ENCODE measurements around the gene NPFF.
A peak's percentile ranks its signal among the peaks of the same experiment; 100 is the strongest.

Gene NPFF

GRCh38 chr12:53467082-53467481 is 40.2 kb downstream of the NPFF start:
- Histone ChIP-seq H3K4me1 (ENCODE audit: control insufficient read depth, insufficient read depth, low read length) (peaks cover 6% of the 10 kb centered on the region), H3K27ac (ENCODE audit: low read depth, low read length) (no peak overlapping the region), H3K9ac (ENCODE audit: low read length) (no peak overlapping the region)

GRCh38 chr12:53466640-53467039 is 40.6 kb downstream of the NPFF start:
- peaks cover 100% of the 10 kb centered on the region for H3K36me3 ChIP-seq (ENCODE audit: control insufficient read depth, insufficient read depth, low read length)
- no peak overlapping the region for H3K27ac ChIP-seq (ENCODE audit: low read depth, low read length)
- H3K27me3 ChIP-seq (ENCODE audit: control insufficient read depth, insufficient read depth, low read length) = no peaks in the 10 kb centered on the region
- H3K4me1 ChIP-seq (ENCODE audit: control insufficient read depth, insufficient read depth, low read length) = peaks cover 6% of the 10 kb centered on the region
- H3K9ac ChIP-seq (ENCODE audit: low read length) = no peak overlapping the region
- no peak overlapping the region for H3K4me3 ChIP-seq (ENCODE audit: low read depth, low read length)
- H3K9me3 ChIP-seq (ENCODE audit: control insufficient read depth, insufficient read depth, low read depth, low read length) = no peaks in the 10 kb centered on the region

More at GRCh38 chr12:53467082-53467481, 40.2 kb downstream of the NPFF start:
- H3K4me3 ChIP-seq (ENCODE audit: low read depth, low read length) = no peak overlapping the region
- H3K27me3 ChIP-seq (ENCODE audit: control insufficient read depth, insufficient read depth, low read length) = no peaks in the 10 kb centered on the region
- peaks cover 100% of the 10 kb centered on the region for H3K36me3 ChIP-seq (ENCODE audit: control insufficient read depth, insufficient read depth, low read length)
- H3K9me3 ChIP-seq (ENCODE audit: control insufficient read depth, insufficient read depth, low read depth, low read length) = no peaks in the 10 kb centered on the region

- H3K36me3 ChIP-seq (ENCODE audit: control insufficient read depth, insufficient read depth, low read length) = peaks cover 100% of the 10 kb centered on the region
- H3K4me3 ChIP-seq (ENCODE audit: low read depth, low read length) = no peak overlapping the region
- H3K9me3 ChIP-seq (ENCODE audit: control insufficient read depth, insufficient read depth, low read depth, low read length) = no peaks in the 10 kb centered on the region
- no peaks in the 10 kb centered on the region for H3K27me3 ChIP-seq (ENCODE audit: control insufficient read depth, insufficient read depth, low read length)
- H3K27ac ChIP-seq (ENCODE audit: low read depth, low read length) = no peak overlapping the region
- peaks cover 6% of the 10 kb centered on the region for H3K4me1 ChIP-seq (ENCODE audit: control insufficient read depth, insufficient read depth, low read length)
- H3K9ac ChIP-seq (ENCODE audit: low read length) = no peak overlapping the region
Observed at GRCh38 chr12:53465679-53466078, 41.6 kb downstream of the NPFF start.

- Histone ChIP-seq H3K9ac (ENCODE audit: low read length) (no peak overlapping the region), H3K27me3 (ENCODE audit: control insufficient read depth, insufficient read depth, low read length) (no peaks in the 10 kb centered on the region), H3K9me3 (ENCODE audit: control insufficient read depth, insufficient read depth, low read depth, low read length) (no peaks in the 10 kb centered on the region), H3K4me1 (ENCODE audit: control insufficient read depth, insufficient read depth, low read length) (peaks cover 6% of the 10 kb centered on the region), H3K36me3 (ENCODE audit: control insufficient read depth, insufficient read depth, low read length) (peaks cover 100% of the 10 kb centered on the region), H3K4me3 (ENCODE audit: low read depth, low read length) (no peak overlapping the region), H3K27ac (ENCODE audit: low read depth, low read length) (no peak overlapping the region)
Observed at GRCh38 chr12:53464685-53465418, 42.4 kb downstream of the NPFF start.

GRCh38 chr12:53463802-53464560 is 43.3 kb downstream of the NPFF start:
- H3K4me3 ChIP-seq (ENCODE audit: low read depth, low read length) = no peak overlapping the region
- H3K27ac ChIP-seq (ENCODE audit: low read depth, low read length) = peak overlapping the region; percentile 2; the same call in 1 of the 2 replicates

GRCh38 chr12:53462935-53463334 is 44.3 kb downstream of the NPFF start:
- H3K4me1 ChIP-seq (ENCODE audit: control insufficient read depth, insufficient read depth, low read length) = peaks cover 9% of the 10 kb centered on the region

More at GRCh38 chr12:53463802-53464560, 43.3 kb downstream of the NPFF start:
- H3K9me3 ChIP-seq (ENCODE audit: control insufficient read depth, insufficient read depth, low read depth, low read length) = no peaks in the 10 kb centered on the region
- H3K9ac ChIP-seq (ENCODE audit: low read length) = no peak overlapping the region
- peaks cover 9% of the 10 kb centered on the region for H3K4me1 ChIP-seq (ENCODE audit: control insufficient read depth, insufficient read depth, low read length)
- no peaks in the 10 kb centered on the region for H3K27me3 ChIP-seq (ENCODE audit: control insufficient read depth, insufficient read depth, low read length)
- peaks cover 100% of the 10 kb centered on the region for H3K36me3 ChIP-seq (ENCODE audit: control insufficient read depth, insufficient read depth, low read length)

GRCh38 chr12:53461591-53461990 is 45.7 kb downstream of the NPFF start:
- Histone ChIP-seq H3K27ac (ENCODE audit: low read depth, low read length) (no peak overlapping the region), H3K9ac (ENCODE audit: low read length) (no peak overlapping the region), H3K9me3 (ENCODE audit: control insufficient read depth, insufficient read depth, low read depth, low read length) (no peaks in the 10 kb centered on the region), H3K4me1 (ENCODE audit: control insufficient read depth, insufficient read depth, low read length) (peaks cover 9% of the 10 kb centered on the region), H3K4me3 (ENCODE audit: low read depth, low read length) (no peak overlapping the region), H3K27me3 (ENCODE audit: control insufficient read depth, insufficient read depth, low read length) (no peaks in the 10 kb centered on the region), H3K36me3 (ENCODE audit: control insufficient read depth, insufficient read depth, low read length) (peaks cover 100% of the 10 kb centered on the region)

More at GRCh38 chr12:53462935-53463334, 44.3 kb downstream of the NPFF start:
- no peak overlapping the region for H3K27ac ChIP-seq (ENCODE audit: low read depth, low read length)
- no peak overlapping the region for H3K4me3 ChIP-seq (ENCODE audit: low read depth, low read length)
- no peak overlapping the region for H3K9ac ChIP-seq (ENCODE audit: low read length)
- no peaks in the 10 kb centered on the region for H3K9me3 ChIP-seq (ENCODE audit: control insufficient read depth, insufficient read depth, low read depth, low read length)
- no peaks in the 10 kb centered on the region for H3K27me3 ChIP-seq (ENCODE audit: control insufficient read depth, insufficient read depth, low read length)
- H3K36me3 ChIP-seq (ENCODE audit: control insufficient read depth, insufficient read depth, low read length) = peaks cover 100% of the 10 kb centered on the region

- Histone ChIP-seq H3K9me3 (ENCODE audit: control insufficient read depth, insufficient read depth, low read depth, low read length) (no peaks in the 10 kb centered on the region), H3K27ac (ENCODE audit: low read depth, low read length) (no peak overlapping the region), H3K4me3 (ENCODE audit: low read depth, low read length) (no peak overlapping the region), H3K4me1 (ENCODE audit: control insufficient read depth, insufficient read depth, low read length) (peaks cover 9% of the 10 kb centered on the region), H3K36me3 (ENCODE audit: control insufficient read depth, insufficient read depth, low read length) (peaks cover 100% of the 10 kb centered on the region), H3K27me3 (ENCODE audit: control insufficient read depth, insufficient read depth, low read length) (no peaks in the 10 kb centered on the region), H3K9ac (ENCODE audit: low read length) (no peak overlapping the region)
Observed at GRCh38 chr12:53461059-53461458, 46.2 kb downstream of the NPFF start.

- Histone ChIP-seq H3K9ac (ENCODE audit: low read length) (no peak overlapping the region), H3K27me3 (ENCODE audit: control insufficient read depth, insufficient read depth, low read length) (no peaks in the 10 kb centered on the region), H3K4me3 (ENCODE audit: low read depth, low read length) (no peak overlapping the region), H3K4me1 (ENCODE audit: control insufficient read depth, insufficient read depth, low read length) (peaks cover 16% of the 10 kb centered on the region), H3K27ac (ENCODE audit: low read depth, low read length) (no peak overlapping the region), H3K36me3 (ENCODE audit: control insufficient read depth, insufficient read depth, low read length) (peaks cover 100% of the 10 kb centered on the region), H3K9me3 (ENCODE audit: control insufficient read depth, insufficient read depth, low read depth, low read length) (no peaks in the 10 kb centered on the region)
Observed at GRCh38 chr12:53459097-53459496, 48.2 kb downstream of the NPFF start.
